GM12878 (cell line): ENCODE measurements around the gene HIRA. TPM values are rescaled to one million over a fixed set of nuclear protein-coding genes. Genes with fewer than 3 reads are reported as not detected.

Experiments
- ATAC-seq: fragments of 200-7000 bp; cut with Tn5 transposase; 3 replicates; pipeline ENCODE4 v1.9.1; 2020; ENCODE audit warnings: mild to moderate bottlenecking, moderate library complexity
- BruUV-seq: library from RNA; stranded (reverse); fragments of 400-500 nt; replicated peaks from 2 replicates; lab custom pipeline; 2021; lab: Mats Ljungman, UMichigan
- CTCF ChIA-PET: fragments of 300-600 bp; sonication (Branson Sonifier 250); formaldehyde crosslinking; extraction: SDS; loops from one replicate; lab custom pipeline; 2021; ENCODE audit warnings: inconsistent platforms; lab: Yijun Ruan, JAX
- POLR2A ChIA-PET: fragments of 350-600 bp; formaldehyde crosslinking; extraction: SDS; loops from one replicate; lab custom pipeline; 2021; ENCODE audit warnings: inconsistent platforms; lab: Charles Lee
- RAD21 ChIA-PET: fragments of 300-600 bp; sonication (Branson Sonifier 250); formaldehyde crosslinking; loops from one replicate; lab custom pipeline; 2023; ENCODE audit warnings: antibody characterized with exemption; ENCODE audit not compliant: unreplicated experiment; lab: Charles Lee
- SMC1A ChIA-PET: fragments of 300-600 bp; sonication (Branson Sonifier 250); formaldehyde crosslinking; loops from one replicate; lab custom pipeline; 2023; ENCODE audit not compliant: unreplicated experiment, uncharacterized antibody; lab: Charles Lee
- DNase-seq: peaks from one replicate; pipeline ENCODE4 v3.0.0-alpha.2; 2011; ENCODE audit warnings: low read depth, low spot score
- FAIRE-seq: peaks from 3 replicates; lab custom pipeline; 2011; peaks lifted over from hg19 to GRCh38; lab: Jason Lieb, UNC
- H2AFZ ChIP-seq: 2 replicates; pipeline ENCODE4 v1.6.0; 2011; ENCODE audit warnings: low read depth, low read length, control low read depth; ENCODE audit not compliant: control insufficient read depth
- H3K27ac ChIP-seq: 2 replicates; pipeline ENCODE4 v1.5.1; 2011; ENCODE audit warnings: control low read depth; ENCODE audit not compliant: control insufficient read depth, insufficient read depth
- H3K27me3 ChIP-seq, 2 experiments: replicated peaks in 1 of 2; 2 replicates each; pipeline versions ENCODE4 v1.6.0 to v1.6.1; 2011; ENCODE audit warnings: low read length in 1 of 2; ENCODE audit not compliant: control insufficient read depth in 2 of 2, insufficient read depth in 2 of 2
- H3K36me3 ChIP-seq, 2 experiments: 2 replicates each; pipeline ENCODE4 v1.5.1; 2011; ENCODE audit warnings: low read length in 1 of 2; ENCODE audit not compliant: control insufficient read depth in 2 of 2, insufficient read depth in 2 of 2
- H3K4me1 ChIP-seq: 2 replicates; pipeline ENCODE4 v1.6.1; 2011; ENCODE audit warnings: mild to moderate bottlenecking, low read length, moderate library complexity, mixed read lengths; ENCODE audit not compliant: control insufficient read depth, insufficient read depth
- H3K4me2 ChIP-seq: 2 replicates; pipeline ENCODE4 v1.6.0; 2011; ENCODE audit warnings: control low read depth; ENCODE audit not compliant: control insufficient read depth, insufficient read depth
- H3K4me3 ChIP-seq: fragments of 200-600 bp; sonication (generic); 2 replicates; pipeline ENCODE4 v1.5.1; 2016
- H3K79me2 ChIP-seq: 2 replicates; pipeline ENCODE4 v1.6.0; 2011; ENCODE audit warnings: low read length; ENCODE audit not compliant: control insufficient read depth, insufficient read depth
- H3K9ac ChIP-seq: 2 replicates; pipeline ENCODE4 v1.8.0; 2011; ENCODE audit warnings: low read length, control low read depth, mixed read lengths; ENCODE audit not compliant: control insufficient read depth, insufficient read depth
- H3K9me3 ChIP-seq: replicated peaks from 3 replicates; pipeline ENCODE4 v1.5.1; 2011; ENCODE audit warnings: mild to moderate bottlenecking, low read length; ENCODE audit not compliant: control insufficient read depth, insufficient read depth
- H4K20me1 ChIP-seq: 2 replicates; pipeline ENCODE4 v1.6.0; 2011; ENCODE audit not compliant: control insufficient read depth, insufficient read depth
- CHD1 ChIP-seq: IDR thresholded peaks from 2 replicates; pipeline ENCODE4 v1.6.1; 2012; ENCODE audit warnings: low read depth, low read length, improper control_type of control experiment
- CREM ChIP-seq: IDR thresholded peaks from 2 replicates; pipeline ENCODE4 v1.6.1; 2014; ENCODE audit warnings: antibody characterized with exemption, low read depth
- E2F8 ChIP-seq: fragments of 450-650 bp; IDR thresholded peaks from 2 replicates; pipeline ENCODE4 v1.6.1; 2018; ENCODE audit warnings: mild to moderate bottlenecking, low read depth, moderate library complexity; ENCODE audit not compliant: partially characterized antibody
- EP300 ChIP-seq, 2 experiments: fragments of 150-350 bp in 1 of 2; IDR thresholded peaks; 2 replicates each; pipeline ENCODE4 v1.6.1; 2011 to 2012; ENCODE audit warnings: low read depth in 2 of 2, low read length in 2 of 2, borderline replicate concordance in 1 of 2, improper control_type of control experiment in 1 of 2, inconsistent platforms in 1 of 2; ENCODE audit not compliant: control insufficient read depth in 1 of 2
- FOXK2 ChIP-seq: fragments of 450-650 bp; IDR thresholded peaks from 2 replicates; pipeline ENCODE4 v1.6.1; 2017; ENCODE audit warnings: mild to moderate bottlenecking, moderate library complexity
- FOXM1 ChIP-seq: IDR thresholded peaks from 2 replicates; pipeline ENCODE4 v1.6.1; 2012; ENCODE audit warnings: low read depth, mild to moderate bottlenecking, inconsistent platforms, low read length, moderate library complexity
- IKZF1 ChIP-seq: fragments of 450-650 bp; conservative IDR thresholded peaks from 2 replicates; pipeline ENCODE4 v1.6.1; 2017; ENCODE audit warnings: antibody characterized with exemption, mild to moderate bottlenecking
- IRF5 ChIP-seq: fragments of 450-650 bp; IDR thresholded peaks from 2 replicates; pipeline ENCODE4 v1.6.1; 2017; ENCODE audit warnings: borderline replicate concordance
- MEF2B ChIP-seq: fragments of 450-650 bp; IDR thresholded peaks from 2 replicates; pipeline ENCODE4 v1.6.1; 2018; ENCODE audit warnings: mild to moderate bottlenecking, moderate library complexity; ENCODE audit not compliant: partially characterized antibody, poor library complexity, severe bottlenecking
- MLLT1 ChIP-seq: fragments of 450-650 bp; IDR thresholded peaks from 2 replicates; pipeline ENCODE4 v1.6.1; 2016; ENCODE audit warnings: mild to moderate bottlenecking
- MTA2 ChIP-seq: fragments of 450-650 bp; IDR thresholded peaks from 2 replicates; pipeline ENCODE4 v1.6.1; 2016; ENCODE audit warnings: low read depth, mild to moderate bottlenecking, moderate library complexity
- RCOR1 ChIP-seq: conservative IDR thresholded peaks from 2 replicates; pipeline ENCODE4 v1.6.1; 2012; ENCODE audit warnings: low read depth, low read length, improper control_type of control experiment
- RELA ChIP-seq: fragments of 450-650 bp; IDR thresholded peaks from 2 replicates; pipeline ENCODE4 v1.8.0; 2014; ENCODE audit warnings: borderline replicate concordance; ENCODE audit not compliant: partially characterized antibody
- SMAD5 ChIP-seq: IDR thresholded peaks from 2 replicates; pipeline ENCODE4 v1.6.1; 2016; ENCODE audit warnings: antibody characterized with exemption, low read depth
- SREBF2 ChIP-seq: IDR thresholded peaks from 2 replicates; pipeline ENCODE4 v1.6.1; 2012; ENCODE audit warnings: mild to moderate bottlenecking, low read length
- WGBS: methylation state at CpG from one replicate; pipeline ENCODE4 v1.1.6; 2016; ENCODE audit warnings: low lambda C conversion rate; ENCODE audit not compliant: insufficient replicate concordance, insufficient coverage; ENCODE audit errors: missing lambda C conversion rate; 5-methylcytosine and 5-hydroxymethylcytosine counted together
- in situ Hi-C: fragments of 300-500 bp; cut with MboI; formaldehyde crosslinking; loops from 9 replicates; pipeline ENCODE4 v1.14.3; 2018; ENCODE audit warnings: mixed read lengths
- intact Hi-C: fragments of 100-400 bp; cut with micrococcal nuclease; formaldehyde crosslinking; loops from one replicate; pipeline ENCODE4 v1.14.2; 2022; ENCODE audit not compliant: unreplicated experiment
- polyA plus RNA-seq, 11 experiments: library from polyadenylated mRNA; depleted of rRNA in 4 of 11; unstranded in 6 of 11; stranded (reverse) in 5 of 11; fragments of >200 nt; fragmentation: Nextera tagmentation in 4 of 11; fragmentation: Illumina TruSeq in 1 of 11; extraction: Ambion mirVana in 4 of 11; extraction: Trizol in 1 of 11; gene quantifications; 1 replicate in 1 of 11; 2 replicates in 10 of 11; pipeline versions ENCODE4 v1.2.1 to v1.2.3, GENCODE V29; 2011 to 2016; ENCODE audit warnings: inconsistent platforms in 2 of 11, missing spikeins in 2 of 11, low read depth in 1 of 11
- total RNA-seq, 4 experiments: library from RNA; depleted of rRNA in 3 of 4; stranded (reverse); fragments of >200 nt in 3 of 4; fragmentation: Illumina TruSeq in 1 of 4; extraction: Trizol in 1 of 4; gene quantifications; 2 replicates each; pipeline versions ENCODE4 v1.2.1 to v1.2.3, GENCODE V29; 2013 to 2021

Gene HIRA
- total and polyA plus RNA-seq, 10 of the 15 experiments (the other 5 are each of a cell fraction or from before 2014, with no cell fraction given), result 0.34 to 32.7 (median 14.5) TPM

DNA sequence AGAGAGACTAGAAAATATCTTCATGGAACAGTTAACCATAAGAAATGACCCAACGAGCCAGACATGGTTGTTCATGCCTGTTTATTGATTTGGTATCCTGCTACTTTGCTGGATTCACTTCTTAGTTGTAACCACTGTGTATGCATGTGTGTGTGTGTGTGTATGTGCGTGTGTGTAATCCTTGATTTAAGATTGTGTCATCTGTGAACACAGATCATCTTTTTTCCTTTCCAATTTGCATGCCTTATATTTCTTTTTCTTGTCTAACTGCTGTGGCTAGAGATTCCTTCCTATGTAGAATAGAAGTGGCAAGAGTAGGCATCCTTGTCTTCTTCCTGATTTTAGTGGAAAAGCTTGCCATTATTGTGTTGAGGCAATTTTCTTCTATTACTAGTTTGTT is 123.7 kb downstream of the HIRA start:
- RAD21 ChIA-PET, result no interaction called here
- Histone ChIP-seq H3K79me2 (no peaks in the 10 kb centered on the region), H3K4me2 (no peak overlapping the region)

More for the DNA sequence above, 123.7 kb downstream of the HIRA start:
- Histone ChIP-seq H3K36me3 (no peaks in the 10 kb centered on the region), H4K20me1 (no peaks in the 10 kb centered on the region)
- no peak for TF ChIP-seq CHD1
- no peak for TF ChIP-seq RCOR1
- TF ChIP-seq MLLT1, result no peak
- no peak for TF ChIP-seq SMAD5
- TF ChIP-seq FOXK2, result no peak
- TF ChIP-seq SREBF2, result no peak
- no peak for TF ChIP-seq IKZF1
- no peak for TF ChIP-seq MEF2B
- TF ChIP-seq EP300 (IDR thresholded peaks at IDR 0.05; ENCODE audit: borderline replicate concordance in 1 of 2, control insufficient read depth in 1 of 2, low read depth in 2 of 2, low read length in 2 of 2), result no peak
- TF ChIP-seq RELA, result no peak
- no peak for TF ChIP-seq E2F8
- TF ChIP-seq FOXM1, result no peak
- TF ChIP-seq IRF5, result no peak
- TF ChIP-seq MTA2, result no peak
- no peak for TF ChIP-seq CREM
- TF ChIP-seq, all 136 proteins: peak for 0
- ChIA-PET SMC1A (no interaction called here), CTCF (no interaction called here), POLR2A (no interaction called here)
- Histone ChIP-seq H3K4me3 (no peak overlapping the region), H3K27ac (no peak overlapping the region), H3K27me3 (no peaks in the 10 kb centered on the region), H2AFZ (no peak overlapping the region), H3K9ac (no peak overlapping the region), H3K4me1 (no peaks in the 10 kb centered on the region), H3K9me3 (no peaks in the 10 kb centered on the region)
- DNase-seq (no peak), FAIRE-seq (no peak), ATAC-seq (no peak)
- no TSS peak for BruUV-seq
- WGBS, result 50% methylated on average over 2 of the region's 2 CpGs
- in situ Hi-C loops (no loop called here), intact Hi-C loops (no loop called here)
